Aorta (tissue), 5 donors: ENCODE data around the gene GMDS. TPM values are rescaled to one million over a fixed set of nuclear protein-coding genes. Genes with fewer than 3 reads are reported as not detected.

Experiments
- ATAC-seq: fragments of 200-7000 bp; cut with Tn5 transposase; one replicate; pipeline ENCODE4 v1.9.1; 2022; ENCODE audit warnings: moderate library complexity; ENCODE audit not compliant: low FRiP score
- DNase-seq, 2 donors: peaks; one replicate each; pipeline ENCODE4 v3.0.0-alpha.2; 2020
- H3K27ac ChIP-seq, 2 donors: one replicate each; pipeline ENCODE4 v1.5.1; 2013; ENCODE audit warnings: low read length in 2 of 2, mild to moderate bottlenecking in 2 of 2, moderate library complexity in 2 of 2, control low read depth in 1 of 2, inconsistent platforms in 1 of 2, low read depth in 1 of 2
- H3K27me3 ChIP-seq, 2 donors: one replicate each; pipeline ENCODE4 v1.6.1; 2013; ENCODE audit warnings: control low read depth in 1 of 2, low read length in 1 of 2, mild to moderate bottlenecking in 1 of 2, moderate library complexity in 1 of 2; ENCODE audit not compliant: insufficient read depth in 2 of 2, control insufficient read depth in 1 of 2
- H3K36me3 ChIP-seq, 2 donors: one replicate each; pipeline ENCODE4 v1.6.1; 2013; ENCODE audit warnings: control low read depth in 1 of 2, low read length in 1 of 2, mild to moderate bottlenecking in 1 of 2; ENCODE audit not compliant: insufficient read depth in 2 of 2, control insufficient read depth in 1 of 2
- H3K4me1 ChIP-seq, 2 donors: one replicate each; pipeline ENCODE4 v1.6.1; 2013; ENCODE audit warnings: low read length in 2 of 2, control low read depth in 1 of 2, mild to moderate bottlenecking in 1 of 2, moderate library complexity in 1 of 2; ENCODE audit not compliant: insufficient read depth in 2 of 2, control insufficient read depth in 1 of 2
- H3K4me3 ChIP-seq, 2 donors: one replicate each; pipeline ENCODE4 v1.5.1; 2013; ENCODE audit warnings: low read length in 2 of 2, control low read depth in 1 of 2, mild to moderate bottlenecking in 1 of 2
- H3K9me3 ChIP-seq: one replicate; pipeline ENCODE4 v1.6.1; 2013; ENCODE audit warnings: mild to moderate bottlenecking, low read length; ENCODE audit not compliant: control insufficient read depth
- WGBS, 2 donors: extraction: QIAGEN DNeasy Blood & Tissue Kit; methylation state at CpG; one replicate each; pipeline ENCODE4 v1.1.7; 2013; 5-methylcytosine and 5-hydroxymethylcytosine counted together
- intact Hi-C, 2 donors: fragments of 100-400 bp; cut with DNase I; formaldehyde crosslinking; loops; one replicate each; pipeline versions ENCODE4 v1.14.2 to v1.15.0; 2022
- polyA plus RNA-seq, 2 donors: library from polyadenylated mRNA; stranded (reverse); fragments of 200-250 nt; gene quantifications; one replicate each; pipeline ENCODE4 v1.2.3, GENCODE V29; 2013
- total RNA-seq, 2 donors: library from RNA; stranded (reverse); fragmentation: NEBNext Ultra II Directional; extraction: Animal tissue kit (Norgen Biotek cat#: 25700); gene quantifications; one replicate each; pipeline ENCODE4 v1.2.1, GENCODE V29; 2021
- donor health status: healthy with polysubstance abuse.
- donor health status: Bipolar disorder and iron deficiency.
- donor health status: DM: no; HTN: no; CAD: no.
- donor health status: DM: no; HTN: no; CAD: no.
- donor health status: DM: yes; HTN: yes; CAD: no.

Gene GMDS
- total and polyA plus RNA-seq, 4 donors, result 66.1 to 138 (median 84.9) TPM

GRCh38 chr6:1599469-1599868, 645.9 kb downstream of the GMDS start:
- H3K36me3 ChIP-seq, result no peaks in the 10 kb centered on the region
- H3K27me3 ChIP-seq, result no peaks in the 10 kb centered on the region
- WGBS, 2 donors, result 89 to 91% methylated on average over 10 of the region's 10 CpGs
- DNase-seq (no peak), ATAC-seq (no peak)
- H3K9me3 ChIP-seq, result no peaks in the 10 kb centered on the region
- no peaks in the 10 kb centered on the region for H3K4me1 ChIP-seq
- intact Hi-C loops, result loop anchor here in 1 of 2 donors (5.0 kb wide), 2 partner anchors 598 to 1153 kb away; partner anchors contain the start of gene MYLK4
- no peak overlapping the region for H3K27ac ChIP-seq
- no peak overlapping the region for H3K4me3 ChIP-seq

- WGBS, 2 donors, result 95 to 97% methylated on average over 24 of the region's 24 CpGs
- Histone ChIP-seq H3K27ac (no peak overlapping the region), H3K27me3 (no peaks in the 10 kb centered on the region), H3K4me1 (no peaks in the 10 kb centered on the region), H3K9me3 (no peaks in the 10 kb centered on the region), H3K4me3 (no peak overlapping the region), H3K36me3 (no peaks in the 10 kb centered on the region)
- peak in 1 of 2 donors; percentile 71 for DNase-seq
- intact Hi-C loops, result loop anchor here in 1 of 2 donors (5.0 kb wide), 2 partner anchors 598 to 1153 kb away; partner anchors contain the start of gene MYLK4
- ATAC-seq, result no peak
Measured at GRCh38 chr6:1598886-1599285, 646.5 kb downstream of the GMDS start.

GRCh38 chr6:1598433-1598832, 647.0 kb downstream of the GMDS start:
- Histone ChIP-seq H3K9me3 (no peaks in the 10 kb centered on the region), H3K4me3 (no peak overlapping the region), H3K36me3 (no peaks in the 10 kb centered on the region), H3K4me1 (no peaks in the 10 kb centered on the region), H3K27ac (no peak overlapping the region), H3K27me3 (no peaks in the 10 kb centered on the region)
- intact Hi-C loops, result loop anchor here in 1 of 2 donors (5.0 kb wide), 2 partner anchors 599 to 1154 kb away; partner anchors contain the start of gene MYLK4
- 89% methylated on average over 10 of the region's 10 CpGs for WGBS, 2 donors
- ATAC-seq, result no peak
- DNase-seq, result no peak

GRCh38 chr6:1597924-1598323, 647.5 kb downstream of the GMDS start:
- H3K27ac ChIP-seq, result no peak overlapping the region
- ATAC-seq, result no peak
- no peaks in the 10 kb centered on the region for H3K4me1 ChIP-seq
- H3K4me3 ChIP-seq, result no peak overlapping the region
- no peaks in the 10 kb centered on the region for H3K27me3 ChIP-seq
- intact Hi-C loops, result loop anchor here (2.0 to 5.0 kb wide), 4 partner anchors 599 to 1154 kb away; partner anchors contain the start of gene MYLK4 (in 2 of the 2)
- no peak for DNase-seq
- H3K36me3 ChIP-seq, result no peaks in the 10 kb centered on the region
- no peaks in the 10 kb centered on the region for H3K9me3 ChIP-seq
- 88 to 90% methylated on average over 5 of the region's 5 CpGs for WGBS, 2 donors

GRCh38 chr6:1597121-1597744, 648.2 kb downstream of the GMDS start:
- no peak overlapping the region for H3K4me3 ChIP-seq
- no peaks in the 10 kb centered on the region for H3K9me3 ChIP-seq
- DNase-seq, result no peak
- WGBS, 2 donors, result 61 to 69% methylated on average over 8 of the region's 8 CpGs
- H3K27ac ChIP-seq, result no peak overlapping the region
- H3K27me3 ChIP-seq, result no peaks in the 10 kb centered on the region
- ATAC-seq, result no peak
- no peaks in the 10 kb centered on the region for H3K36me3 ChIP-seq
- H3K4me1 ChIP-seq, result no peaks in the 10 kb centered on the region
- intact Hi-C loops, result loop anchor here (2.0 to 5.0 kb wide), 4 partner anchors 600 to 1155 kb away; partner anchors contain the start of gene MYLK4 (in 2 of the 2)

GRCh38 chr6:1596088-1596852, 649.1 kb downstream of the GMDS start:
- Histone ChIP-seq H3K27ac (no peak overlapping the region), H3K27me3 (no peaks in the 10 kb centered on the region), H3K36me3 (no peaks in the 10 kb centered on the region), H3K4me1 (no peaks in the 10 kb centered on the region), H3K9me3 (no peaks in the 10 kb centered on the region), H3K4me3 (peak overlapping the region in 1 of 2 donors; percentile 12)
- ATAC-seq (peak; percentile 89), DNase-seq (peak in 1 of 2 donors; percentile 88)
- 9 to 11% methylated on average over 25 of the region's 25 CpGs for WGBS, 2 donors
- intact Hi-C loops, result loop anchor here (2.0 to 5.0 kb wide), 4 partner anchors 601 to 1156 kb away; partner anchors contain the start of gene MYLK4 (in 2 of the 2)

- H3K9me3 ChIP-seq, result no peaks in the 10 kb centered on the region
- H3K4me3 ChIP-seq, result no peak overlapping the region
- DNase-seq (no peak), ATAC-seq (peak; percentile 27)
- 77 to 82% methylated on average over 28 of the region's 28 CpGs for WGBS, 2 donors
- H3K36me3 ChIP-seq, result no peaks in the 10 kb centered on the region
- no peak overlapping the region for H3K27ac ChIP-seq
- no peaks in the 10 kb centered on the region for H3K4me1 ChIP-seq
- H3K27me3 ChIP-seq, result no peaks in the 10 kb centered on the region
- intact Hi-C loops, result loop anchor here (2.0 to 5.0 kb wide), 4 partner anchors 602 to 1157 kb away; partner anchors contain the start of gene MYLK4 (in 2 of the 2)
Measured at GRCh38 chr6:1595271-1596087, 649.9 kb downstream of the GMDS start.
